GM19452 (cell line): ENCODE data around the gene GRIK3.

Experiments
- ATAC-seq: cut with Tn5 transposase; IDR thresholded peaks from one replicate; pipeline ENCODE4 v1.9.1; 2021; ENCODE audit not compliant: unreplicated experiment

Gene GRIK3

DNA sequence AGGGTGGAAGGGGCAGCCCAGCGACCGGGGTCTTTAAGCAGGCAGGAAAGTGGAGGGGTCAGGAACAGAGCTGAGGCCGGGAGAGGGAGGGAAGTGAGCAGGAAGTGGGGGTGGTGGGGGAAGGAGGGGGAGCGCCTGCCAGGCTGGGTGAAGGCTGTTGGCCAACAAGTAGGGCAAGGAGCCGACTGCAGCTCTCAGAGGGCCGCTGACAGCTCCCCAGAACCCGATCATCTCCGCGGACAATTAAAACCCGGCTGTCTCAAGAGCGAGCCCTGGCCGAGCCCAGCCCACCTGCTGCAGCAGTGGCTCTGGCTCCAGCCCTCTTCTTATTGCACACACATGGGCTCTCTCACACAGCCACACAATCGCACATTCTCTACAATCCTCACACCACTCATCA, 51.6 kb downstream of the GRIK3 start:
- ATAC-seq, result no peak

DNA sequence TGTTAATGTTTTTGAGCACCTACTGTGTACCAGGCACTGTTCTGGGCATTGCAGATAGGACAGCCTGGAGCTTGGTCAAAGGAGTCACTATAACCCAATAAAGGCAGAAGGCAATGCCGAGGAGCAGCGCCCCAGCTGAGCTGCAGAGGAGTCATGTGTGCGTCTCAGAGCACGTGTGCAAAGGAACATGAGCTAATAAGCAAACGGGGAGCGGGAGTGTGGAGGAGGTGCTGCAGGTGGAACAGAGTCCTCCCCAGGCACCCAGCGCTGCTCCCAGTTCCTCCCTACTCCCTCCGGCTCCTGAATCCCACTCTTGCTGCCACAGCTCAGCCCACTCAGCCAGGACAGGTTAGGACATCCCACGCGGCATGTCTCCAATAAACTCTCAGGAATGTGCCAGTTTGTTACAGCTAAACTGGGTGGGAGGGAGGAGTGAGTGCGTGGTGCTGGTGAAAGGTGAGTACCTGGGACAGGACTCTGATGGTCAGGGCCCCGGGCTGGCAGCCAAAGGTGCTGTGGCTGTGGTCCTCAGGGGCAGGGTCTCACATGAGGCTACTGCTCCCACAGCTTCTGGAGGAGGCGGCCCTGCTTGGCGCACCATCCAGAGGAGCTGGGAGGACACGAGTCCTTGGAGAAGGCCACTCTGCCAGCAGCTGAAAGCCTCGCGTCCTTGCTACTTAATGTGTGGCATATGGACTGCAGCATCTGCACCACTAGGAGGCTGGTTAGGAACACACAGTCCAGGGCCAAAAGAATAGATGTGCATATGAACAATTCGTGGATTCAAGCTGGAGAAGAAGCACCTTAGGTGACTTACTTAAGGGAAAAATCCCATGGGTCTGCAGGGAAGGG, 52.3 kb downstream of the GRIK3 start:
- no peak for ATAC-seq

- no peak for ATAC-seq
These were observed 53.2 kb downstream of the GRIK3 start for GRCh38 chr1:36981126-36981525.

GRCh38 chr1:36977731-36978406, 56.4 kb downstream of the GRIK3 start:
- ATAC-seq, result no peak

GRCh38 chr1:36975642-36976041, 58.7 kb downstream of the GRIK3 start:
- no peak for ATAC-seq

DNA sequence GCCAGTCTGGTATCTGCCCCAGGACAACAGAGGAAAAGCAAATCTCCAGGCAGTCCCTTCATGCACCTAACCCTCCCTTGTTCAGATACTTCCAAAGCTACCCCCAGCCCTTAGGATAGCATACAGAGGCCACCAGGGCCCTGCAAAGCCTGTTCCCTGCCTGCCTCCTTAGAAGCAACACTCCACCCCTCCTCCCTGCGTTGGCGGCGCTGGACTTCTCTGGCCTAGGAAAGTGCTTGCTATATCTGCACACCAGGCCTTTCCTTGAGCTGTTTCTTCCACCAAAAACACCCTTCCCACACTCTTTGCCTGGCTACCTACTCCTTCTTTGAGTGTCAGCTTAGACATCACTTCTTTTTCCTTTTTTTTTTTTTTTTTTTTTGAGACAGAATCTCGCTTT, 61.3 kb downstream of the GRIK3 start:
- ATAC-seq, result no peak

- ATAC-seq, result no peak
These were observed 62.3 kb downstream of the GRIK3 start for GRCh38 chr1:36971852-36972618.

DNA sequence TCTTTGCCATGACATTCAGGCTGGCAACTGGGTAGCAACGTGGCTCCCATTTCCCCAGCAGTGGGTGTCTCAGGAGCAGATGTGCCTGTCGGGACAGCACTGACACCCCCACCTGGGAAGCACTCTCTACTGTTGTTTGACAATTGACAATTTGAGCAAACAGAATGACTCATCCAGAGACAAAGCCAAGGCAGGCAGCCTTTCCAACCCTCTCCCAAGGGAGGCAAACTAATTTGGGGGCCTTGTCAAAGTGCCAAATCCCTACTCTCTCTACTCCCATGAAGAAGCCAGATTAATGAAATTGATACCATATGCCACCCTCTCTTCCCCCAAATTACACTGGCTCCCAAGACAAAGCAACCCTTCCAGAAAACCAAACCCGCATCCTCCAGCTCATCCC, 65.6 kb downstream of the GRIK3 start:
- no peak for ATAC-seq

GRCh38 chr1:36966242-36966641, 68.1 kb downstream of the GRIK3 start:
- no peak for ATAC-seq

DNA sequence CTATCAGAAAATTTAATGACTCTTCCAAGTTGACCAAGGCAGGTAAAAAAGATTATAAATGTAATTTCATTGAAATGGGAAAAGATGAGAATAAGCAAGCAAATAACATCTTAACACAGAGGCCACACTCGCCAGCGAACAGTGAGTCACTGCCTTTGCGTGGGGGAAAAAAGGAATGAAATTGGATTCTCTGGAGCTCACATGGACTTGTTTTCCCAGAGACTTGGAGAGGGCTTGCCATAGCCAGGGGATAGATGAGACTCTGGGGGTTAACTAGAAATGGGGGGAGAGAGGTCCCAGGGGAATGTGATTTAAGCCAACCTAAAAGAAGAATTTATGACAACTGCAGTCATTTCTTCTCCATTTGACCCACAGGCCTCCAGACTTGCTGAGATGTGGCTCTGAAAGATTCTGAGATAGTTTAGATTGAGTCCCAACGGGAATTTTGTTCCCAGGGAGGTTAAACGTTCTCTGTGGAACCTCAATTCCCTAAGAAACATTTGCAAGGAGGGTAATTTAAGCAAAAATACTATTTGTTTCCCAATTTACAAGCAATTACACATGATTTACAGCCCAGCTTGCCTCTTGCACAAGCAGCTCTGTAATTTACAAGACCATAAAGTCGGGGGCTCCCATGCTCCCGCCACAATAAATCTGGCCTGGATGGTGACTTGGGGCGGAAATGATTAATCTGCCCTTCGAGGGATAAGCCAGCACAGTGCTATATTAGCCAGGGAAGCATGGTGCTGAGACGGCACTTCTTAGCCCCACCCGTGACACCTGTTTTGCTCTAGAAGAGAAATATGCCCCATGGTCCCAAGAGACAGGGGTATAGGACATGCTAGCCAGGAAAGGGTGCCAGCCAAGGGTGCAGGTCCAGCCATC, 68.8 kb downstream of the GRIK3 start:
- no peak for ATAC-seq

GRCh38 chr1:36964830-36965229, 69.5 kb downstream of the GRIK3 start:
- no peak for ATAC-seq

- ATAC-seq, result no peak
These were observed 71.3 kb downstream of the GRIK3 start for GRCh38 chr1:36963006-36963405.

- no peak for ATAC-seq
These were observed 73.2 kb downstream of the GRIK3 start for GRCh38 chr1:36961062-36961615.

DNA sequence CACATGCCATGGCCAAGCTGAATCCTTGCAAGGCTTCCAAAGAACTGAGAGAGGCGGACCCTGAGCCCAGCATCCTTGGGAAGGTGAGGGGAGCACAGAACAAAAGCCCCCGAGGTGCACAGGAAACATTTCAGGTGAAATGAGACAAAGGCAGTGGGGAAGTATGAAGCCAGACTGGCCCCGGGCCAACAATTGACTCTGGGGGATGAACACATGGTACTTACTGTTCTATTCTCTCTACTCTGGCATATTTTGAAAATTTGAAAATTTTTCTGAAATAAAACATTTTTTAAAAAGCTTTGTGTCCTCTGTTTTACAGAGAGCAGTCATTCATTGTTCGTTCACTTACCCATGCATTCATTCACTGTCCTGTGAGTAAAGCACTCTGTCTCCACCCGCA, 77.7 kb downstream of the GRIK3 start:
- ATAC-seq, result no peak

GRCh38 chr1:36955016-36955415, 79.3 kb downstream of the GRIK3 start:
- no peak for ATAC-seq

DNA sequence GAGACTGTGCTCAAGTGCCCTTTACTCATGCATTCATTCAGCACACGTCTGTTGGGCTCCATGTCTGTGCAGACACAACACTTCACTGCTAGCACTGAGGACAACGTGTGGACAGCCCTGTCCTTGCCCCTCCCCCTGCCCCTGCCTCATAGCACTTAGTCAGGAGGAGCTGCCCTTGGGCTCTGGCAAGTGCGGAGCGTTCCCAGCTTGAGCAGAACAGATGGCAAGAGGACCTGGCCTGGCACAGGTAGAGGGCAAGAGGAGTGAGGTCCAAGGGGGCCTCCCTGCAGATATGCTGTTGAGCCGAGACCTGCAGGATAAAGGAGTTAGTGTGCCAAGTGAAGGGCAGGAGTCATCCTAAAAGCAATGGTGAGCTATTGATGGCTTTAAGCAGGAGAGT, 81.3 kb downstream of the GRIK3 start:
- ATAC-seq, result no peak

GRCh38 chr1:36951761-36952160, 82.6 kb downstream of the GRIK3 start:
- no peak for ATAC-seq

- no peak for ATAC-seq
These were observed 83.0 kb downstream of the GRIK3 start for GRCh38 chr1:36951292-36951750.

DNA sequence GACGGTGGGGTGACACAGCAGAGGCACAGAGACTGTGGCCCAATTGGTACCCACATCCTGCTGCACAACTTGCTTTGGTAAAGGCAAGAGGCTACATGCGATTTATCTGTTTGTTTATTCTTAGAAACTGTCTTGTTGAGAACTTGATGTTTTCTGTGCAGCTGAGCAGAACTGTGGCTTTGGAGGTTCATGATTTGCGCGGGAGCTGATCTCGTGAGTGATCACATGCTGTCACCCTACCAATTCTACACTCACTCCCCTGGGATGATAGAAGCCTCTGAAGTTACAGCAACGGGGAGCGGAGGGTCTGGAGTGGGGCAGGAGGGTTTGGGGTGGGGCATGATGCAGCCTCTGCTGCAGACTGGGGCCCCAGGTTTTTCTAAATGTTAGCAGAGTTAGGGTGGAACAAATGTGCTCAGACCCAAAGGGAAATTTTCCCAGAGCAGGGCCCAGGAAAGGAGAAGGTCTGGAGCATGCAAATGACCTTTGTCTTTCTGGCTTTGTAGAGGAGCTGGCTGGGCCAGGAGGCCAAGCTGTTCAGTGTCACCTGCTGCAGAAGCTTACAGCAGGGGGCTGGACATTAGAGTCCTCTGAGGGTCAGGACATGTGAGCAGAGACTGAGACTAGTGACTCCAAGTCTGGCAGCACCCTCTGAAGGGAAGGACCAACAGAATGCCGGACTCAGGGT, 83.6 kb downstream of the GRIK3 start:
- ATAC-seq, result no peak

DNA sequence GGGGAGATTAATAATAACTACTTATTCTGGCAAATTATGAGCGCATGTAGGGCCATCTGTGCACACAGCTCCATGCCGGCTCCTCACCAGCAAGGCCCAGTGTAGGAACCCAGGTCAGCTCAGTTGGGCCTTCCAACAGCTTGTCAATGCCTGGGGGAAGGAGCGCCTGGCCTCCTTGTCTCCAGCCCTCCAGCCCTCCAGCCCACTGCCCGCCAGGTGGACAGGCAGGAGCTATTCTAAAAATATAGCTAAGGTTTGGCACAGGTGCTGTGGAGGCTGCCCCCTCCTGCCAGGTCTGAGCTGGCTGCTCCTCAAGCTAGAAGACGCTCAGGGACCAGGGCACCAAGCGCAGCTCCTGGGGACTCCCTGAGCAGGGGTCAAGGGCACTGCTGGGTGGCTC, 85.7 kb downstream of the GRIK3 start:
- ATAC-seq, result no peak
